Measurements from ENCODE around the gene BMPR1A. TPM values are rescaled to one million over a fixed set of nuclear protein-coding genes. Genes with fewer than 3 reads are reported as not detected.

The BMPR1A gene
- total RNA-seq, 1 experiment from 2014 or later = 35.1 TPM

- no peak for DNase-seq
- no peaks in the 10 kb centered on the region for H3K27me3 ChIP-seq
- no peak overlapping the region for H3K4me3 ChIP-seq
Observed at GRCh38 chr10:86956848-86957448, 200.5 kb downstream of the BMPR1A start.

GRCh38 chr10:86957471-86958115, 201.2 kb downstream of the BMPR1A start, which contains the start of gene MMRN2:
TSS of gene MMRN2 (minus strand) at chr10:86957615. CDS start at chr10:86957541, 74 bp downstream.
- Histone ChIP-seq H3K36me3 (no peaks in the 10 kb centered on the region), H3K4me3 (no peak within 1 kb of the TSS), H3K9me3 (no peaks in the 10 kb centered on the region), H3K27me3 (no peaks in the 10 kb centered on the region)
- no peak for DNase-seq

More at GRCh38 chr10:86956848-86957448, 200.5 kb downstream of the BMPR1A start:
- H3K9me3 ChIP-seq = no peaks in the 10 kb centered on the region
- H3K36me3 ChIP-seq = no peaks in the 10 kb centered on the region

GRCh38 chr10:86958116-86958900, 201.9 kb downstream of the BMPR1A start, which contains the start of gene SNCG:
TSS of gene SNCG (plus strand) at chr10:86958599. CDS start at chr10:86958698, 99 bp downstream.
- H3K9me3 ChIP-seq = no peaks in the 10 kb centered on the region
- no peak for DNase-seq
- no peaks in the 10 kb centered on the region for H3K36me3 ChIP-seq
- H3K4me3 ChIP-seq = no peak within 1 kb of the TSS
- no peaks in the 10 kb centered on the region for H3K27me3 ChIP-seq

GRCh38 chr10:86958901-86959736, 202.7 kb downstream of the BMPR1A start:
- peak; percentile 90 for DNase-seq
- Histone ChIP-seq H3K4me3 (no peak overlapping the region), H3K27me3 (no peaks in the 10 kb centered on the region), H3K9me3 (no peaks in the 10 kb centered on the region), H3K36me3 (no peaks in the 10 kb centered on the region)

- no peaks in the 10 kb centered on the region for H3K36me3 ChIP-seq
- no peaks in the 10 kb centered on the region for H3K9me3 ChIP-seq
- no peaks in the 10 kb centered on the region for H3K27me3 ChIP-seq
- no peak overlapping the region for H3K4me3 ChIP-seq
- no peak for DNase-seq
Observed at GRCh38 chr10:86959737-86960002, 203.3 kb downstream of the BMPR1A start.

- Histone ChIP-seq H3K27me3 (no peaks in the 10 kb centered on the region), H3K4me3 (no peak overlapping the region), H3K9me3 (no peaks in the 10 kb centered on the region), H3K36me3 (no peaks in the 10 kb centered on the region)
- DNase-seq = peak; percentile 57
Observed at GRCh38 chr10:86960003-86960862, 203.8 kb downstream of the BMPR1A start.

- no peak overlapping the region for H3K4me3 ChIP-seq
- H3K9me3 ChIP-seq = no peaks in the 10 kb centered on the region
- no peaks in the 10 kb centered on the region for H3K27me3 ChIP-seq
- no peak for DNase-seq
- peaks cover 4% of the 10 kb centered on the region; the same call in 1 of the 2 replicates for H3K36me3 ChIP-seq
Observed at GRCh38 chr10:86960863-86961434, 204.5 kb downstream of the BMPR1A start.

GRCh38 chr10:86961481-86962091, 205.2 kb downstream of the BMPR1A start:
- H3K4me3 ChIP-seq = no peak overlapping the region
- no peaks in the 10 kb centered on the region for H3K9me3 ChIP-seq
- H3K27me3 ChIP-seq = no peaks in the 10 kb centered on the region
- DNase-seq = peak; percentile 61
- H3K36me3 ChIP-seq = peaks cover 4% of the 10 kb centered on the region

GRCh38 chr10:86962136-86962980, 205.9 kb downstream of the BMPR1A start:
- no peaks in the 10 kb centered on the region for H3K27me3 ChIP-seq
- no peaks in the 10 kb centered on the region for H3K9me3 ChIP-seq
- DNase-seq = no peak
- peaks cover 6% of the 10 kb centered on the region for H3K36me3 ChIP-seq
- H3K4me3 ChIP-seq = no peak overlapping the region

- no peaks in the 10 kb centered on the region for H3K9me3 ChIP-seq
- H3K36me3 ChIP-seq = peaks cover 6% of the 10 kb centered on the region
- no peak overlapping the region for H3K4me3 ChIP-seq
- DNase-seq = no peak
- no peaks in the 10 kb centered on the region for H3K27me3 ChIP-seq
Observed at GRCh38 chr10:86962981-86963310, 206.5 kb downstream of the BMPR1A start.

GRCh38 chr10:86963341-86963919, 207.0 kb downstream of the BMPR1A start:
- Histone ChIP-seq H3K36me3 (peaks cover 6% of the 10 kb centered on the region), H3K27me3 (no peaks in the 10 kb centered on the region), H3K4me3 (no peak overlapping the region), H3K9me3 (no peaks in the 10 kb centered on the region)
- DNase-seq = no peak

- no peak overlapping the region for H3K4me3 ChIP-seq
- H3K9me3 ChIP-seq = no peaks in the 10 kb centered on the region
- H3K27me3 ChIP-seq = no peaks in the 10 kb centered on the region
- DNase-seq = no peak
- peaks cover 9% of the 10 kb centered on the region for H3K36me3 ChIP-seq
Observed at GRCh38 chr10:86964061-86964846, 207.8 kb downstream of the BMPR1A start.

GRCh38 chr10:86964847-86965190, 208.4 kb downstream of the BMPR1A start:
- H3K4me3 ChIP-seq = no peak overlapping the region
- peaks cover 9% of the 10 kb centered on the region for H3K36me3 ChIP-seq
- no peak for DNase-seq
- no peaks in the 10 kb centered on the region for H3K9me3 ChIP-seq
- no peaks in the 10 kb centered on the region for H3K27me3 ChIP-seq
